HL-60 (cell line): ENCODE data around the gene SOX5.

ENCODE experiments used
- POLR2AphosphoS5 ChIP-seq: IDR thresholded peaks from 2 replicates; pipeline ENCODE4 v1.6.1; 2012; ENCODE audit warnings: low read depth
- TF ChIP-seq, protein P1 (sequence below): IDR thresholded peaks from one replicate; pipeline ENCODE4 v1.5.1; 2011; ENCODE audit warnings: low read length, control low read depth, inconsistent platforms; ENCODE audit not compliant: insufficient read depth

DNA sequence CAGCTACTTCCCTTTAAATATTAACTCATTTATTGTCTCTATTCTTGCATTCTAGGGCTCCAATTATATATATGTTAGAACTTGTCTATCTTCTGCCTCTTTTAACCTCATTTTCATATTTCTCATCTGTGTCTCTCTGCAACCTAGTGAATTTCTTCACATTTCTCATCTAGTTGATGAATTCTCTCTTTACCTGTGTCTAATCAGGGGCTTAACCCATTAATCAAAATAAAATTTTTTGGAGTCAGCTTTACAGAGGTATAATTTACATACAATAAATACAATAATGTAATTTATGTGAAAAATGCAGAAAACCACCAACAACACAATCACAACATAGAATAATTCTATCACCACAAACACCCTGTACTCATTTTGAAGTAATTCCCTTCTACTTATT, 255.2 kb downstream of the SOX5 start:
- TF ChIP-seq, protein P1, sequence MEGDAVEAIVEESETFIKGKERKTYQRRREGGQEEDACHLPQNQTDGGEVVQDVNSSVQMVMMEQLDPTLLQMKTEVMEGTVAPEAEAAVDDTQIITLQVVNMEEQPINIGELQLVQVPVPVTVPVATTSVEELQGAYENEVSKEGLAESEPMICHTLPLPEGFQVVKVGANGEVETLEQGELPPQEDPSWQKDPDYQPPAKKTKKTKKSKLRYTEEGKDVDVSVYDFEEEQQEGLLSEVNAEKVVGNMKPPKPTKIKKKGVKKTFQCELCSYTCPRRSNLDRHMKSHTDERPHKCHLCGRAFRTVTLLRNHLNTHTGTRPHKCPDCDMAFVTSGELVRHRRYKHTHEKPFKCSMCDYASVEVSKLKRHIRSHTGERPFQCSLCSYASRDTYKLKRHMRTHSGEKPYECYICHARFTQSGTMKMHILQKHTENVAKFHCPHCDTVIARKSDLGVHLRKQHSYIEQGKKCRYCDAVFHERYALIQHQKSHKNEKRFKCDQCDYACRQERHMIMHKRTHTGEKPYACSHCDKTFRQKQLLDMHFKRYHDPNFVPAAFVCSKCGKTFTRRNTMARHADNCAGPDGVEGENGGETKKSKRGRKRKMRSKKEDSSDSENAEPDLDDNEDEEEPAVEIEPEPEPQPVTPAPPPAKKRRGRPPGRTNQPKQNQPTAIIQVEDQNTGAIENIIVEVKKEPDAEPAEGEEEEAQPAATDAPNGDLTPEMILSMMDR: no peak
- no peak for TF ChIP-seq POLR2AphosphoS5
